ENCODE data around the gene SULT2B1. TPM values are rescaled to one million over a fixed set of nuclear protein-coding genes. Genes with fewer than 3 reads are reported as not detected.

Gene SULT2B1
- polyA plus RNA-seq, 1 donor from 2014 or later, result not detected

- H2AFZ ChIP-seq (ENCODE audit: low read depth, low read length), result no peak overlapping the region
- no peaks in the 10 kb centered on the region for H3F3A ChIP-seq (ENCODE audit: insufficient read depth, low read length, poor library complexity, severe bottlenecking)
- no peaks in the 10 kb centered on the region for H3K9me2 ChIP-seq (ENCODE audit: insufficient read depth, low read length)
- no peak overlapping the region for H3K4me2 ChIP-seq (ENCODE audit: low read length)
- H3K79me2 ChIP-seq (replicated peaks; ENCODE audit: insufficient read depth, low read length), result no peaks in the 10 kb centered on the region
- H3K9me3 ChIP-seq (ENCODE audit: low read length), result no peaks in the 10 kb centered on the region
- TF ChIP-seq SMC3 (conservative IDR thresholded peaks at IDR 0.05; ENCODE audit: poor library complexity) (no peak), RAD21 (conservative IDR thresholded peaks at IDR 0.05) (no peak), TAF1 (IDR thresholded peaks at IDR 0.05; ENCODE audit: low read depth) (no peak), EZH2 (IDR thresholded peaks at IDR 0.05; ENCODE audit: borderline replicate concordance, insufficient read depth, low read length, poor library complexity, severe bottlenecking) (no peak), CTCF (IDR thresholded peaks at IDR 0.05; ENCODE audit: poor library complexity, severe bottlenecking) (no peak), REST (IDR thresholded peaks at IDR 0.05; ENCODE audit: borderline replicate concordance) (no peak), EP300 (conservative IDR thresholded peaks at IDR 0.05; ENCODE audit: poor library complexity, severe bottlenecking) (no peak), MXI1 (conservative IDR thresholded peaks at IDR 0.05; ENCODE audit: poor library complexity, severe bottlenecking) (no peak), POLR2AphosphoS5 (IDR thresholded peaks at IDR 0.05) (no peak)
- H3K27ac ChIP-seq (ENCODE audit: low read length), result no peak overlapping the region
- H3K9ac ChIP-seq (ENCODE audit: low read length), result no peak overlapping the region
- no peaks in the 10 kb centered on the region for H4K20me1 ChIP-seq (ENCODE audit: insufficient read depth)
- H3K27me3 ChIP-seq (ENCODE audit: insufficient read depth, low read depth, low read length), result no peaks in the 10 kb centered on the region
- H3K36me3 ChIP-seq (ENCODE audit: insufficient read depth, low read length), result no peaks in the 10 kb centered on the region
- H3K4me3 ChIP-seq (ENCODE audit: low read length), result no peak overlapping the region
Observed at GRCh38 chr19:48607359-48607755, 55.4 kb downstream of the SULT2B1 start.

- Histone ChIP-seq H4K20me1 (ENCODE audit: insufficient read depth) (no peaks in the 10 kb centered on the region), H3K79me2 (replicated peaks; ENCODE audit: insufficient read depth, low read length) (no peaks in the 10 kb centered on the region), H3F3A (ENCODE audit: insufficient read depth, low read length, poor library complexity, severe bottlenecking) (no peaks in the 10 kb centered on the region), H3K36me3 (ENCODE audit: insufficient read depth, low read length) (no peaks in the 10 kb centered on the region), H3K27ac (ENCODE audit: low read length) (no peak overlapping the region), H3K9ac (ENCODE audit: low read length) (no peak overlapping the region), H3K9me2 (ENCODE audit: insufficient read depth, low read length) (no peaks in the 10 kb centered on the region), H3K4me2 (ENCODE audit: low read length) (no peak overlapping the region), H3K9me3 (ENCODE audit: low read length) (no peaks in the 10 kb centered on the region), H2AFZ (ENCODE audit: low read depth, low read length) (no peak overlapping the region), H3K27me3 (ENCODE audit: insufficient read depth, low read depth, low read length) (no peaks in the 10 kb centered on the region), H3K4me3 (ENCODE audit: low read length) (no peak overlapping the region)
- peak; percentile 54 for TF ChIP-seq CTCF (IDR thresholded peaks at IDR 0.05; ENCODE audit: poor library complexity, severe bottlenecking)
- TF ChIP-seq SMC3 (conservative IDR thresholded peaks at IDR 0.05; ENCODE audit: poor library complexity), result peak; percentile 45
- TF ChIP-seq POLR2AphosphoS5 (IDR thresholded peaks at IDR 0.05), result no peak
- TF ChIP-seq RAD21 (conservative IDR thresholded peaks at IDR 0.05), result peak; percentile 44
Observed at GRCh38 chr19:48608798-48609263, 56.9 kb downstream of the SULT2B1 start.

Measured in neural cell (in vitro differentiated cells).